Stimulated activated naive CD4-positive, alpha-beta T cell (primary cell): ENCODE results near the gene MAGEA9B.
"Not testable (repeated sequence)": the region's sequence is repeated elsewhere in the genome, so short reads cannot be mapped to it uniquely, and the experiment has no call there.

Experiments
- DNase-seq, 6 experiments: peaks; one replicate each; lab custom pipeline; 2025; lab: John Stamatoyannopoulos, UW

Gene MAGEA9B

DNA sequence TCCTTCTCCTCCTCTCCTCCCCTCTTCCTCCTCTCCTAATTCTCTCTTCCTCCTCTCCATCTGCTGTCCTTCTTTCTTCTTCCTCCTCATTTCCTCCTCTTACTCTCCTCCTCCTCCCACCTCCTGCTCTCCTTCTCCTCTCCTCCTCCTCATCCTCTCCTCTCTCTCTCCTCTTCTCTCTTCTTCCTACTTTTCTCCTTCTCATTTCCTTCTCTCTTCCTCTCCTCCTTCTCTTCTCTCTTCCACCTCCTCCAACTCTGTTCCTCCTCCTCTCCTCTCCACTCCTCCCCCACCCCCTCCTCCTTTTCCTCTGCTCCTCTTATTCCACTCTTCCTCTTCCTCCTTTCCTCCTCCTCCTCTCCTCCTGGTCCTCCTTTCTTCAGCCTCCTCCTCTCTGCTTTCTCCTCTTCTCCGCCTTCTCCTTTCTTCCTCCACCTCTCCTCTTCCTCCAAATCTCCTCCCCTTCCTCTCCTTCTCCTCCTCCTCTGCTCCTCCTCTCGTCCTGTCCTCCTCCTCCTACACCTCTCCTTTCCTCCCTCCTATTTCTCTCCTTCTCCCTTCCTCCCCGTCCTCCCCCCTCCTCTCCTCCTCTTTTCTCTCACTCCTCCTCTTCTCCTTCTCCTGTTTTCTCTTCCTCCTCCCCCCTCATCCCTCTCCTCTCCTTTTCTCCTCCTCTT is 52.2 kb downstream of the MAGEA9B start:
- not testable (repeated sequence) for DNase-seq

DNA sequence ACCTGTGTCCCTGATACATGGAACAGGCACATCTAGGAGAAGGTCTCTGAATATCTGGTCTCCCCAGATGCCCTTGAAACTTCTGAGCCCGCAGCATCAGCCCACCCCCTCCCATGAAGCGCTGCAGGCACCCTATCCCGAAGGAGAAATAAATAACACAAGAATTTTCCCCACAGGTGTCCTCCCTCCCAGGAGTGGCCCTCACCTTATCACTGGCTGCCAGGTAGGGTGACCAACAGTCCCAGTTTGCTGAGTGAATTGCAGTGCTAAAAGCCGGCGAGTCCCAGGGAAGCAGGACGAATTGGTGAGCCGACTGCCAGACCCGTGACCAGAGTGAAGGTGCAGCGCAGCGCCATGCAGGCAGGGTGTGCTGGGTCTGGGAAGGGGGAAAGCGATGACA is 53.3 kb downstream of the MAGEA9B start:
- DNase-seq = not testable (repeated sequence)

- not testable (repeated sequence) for DNase-seq
Observed at GRCh38 chrX:149532868-149533267, 54.4 kb downstream of the MAGEA9B start.
